Mesenteric fat pad (tissue), 1 donor: ENCODE data around the gene ASGR2. TPM values are rescaled to one million over a fixed set of nuclear protein-coding genes. Genes with fewer than 3 reads are reported as not detected.
"Not testable (repeated sequence)": the region's sequence is repeated elsewhere in the genome, so short reads cannot be mapped to it uniquely, and the experiment has no call there.

Experiments used
- DNase-seq: peaks from one replicate; pipeline ENCODE4 v3.0.0-alpha.2; 2020; ENCODE audit warnings: low spot score
- total RNA-seq: library from RNA; stranded (reverse); fragmentation: NEBNext Ultra II Directional; extraction: Animal tissue kit (Norgen Biotek cat#: 25700); gene quantifications from one replicate; pipeline ENCODE4 v1.2.1, GENCODE V29; 2021
- donor health status: DM: yes; HTN: yes; CAD: no.

ASGR2 gene
- total RNA-seq, 1 donor from 2014 or later, result 3.3 TPM

GRCh38 chr17:7126386-7126785 lies 11.8 kb upstream of the ASGR2 start:
- not testable (repeated sequence) for DNase-seq

DNA sequence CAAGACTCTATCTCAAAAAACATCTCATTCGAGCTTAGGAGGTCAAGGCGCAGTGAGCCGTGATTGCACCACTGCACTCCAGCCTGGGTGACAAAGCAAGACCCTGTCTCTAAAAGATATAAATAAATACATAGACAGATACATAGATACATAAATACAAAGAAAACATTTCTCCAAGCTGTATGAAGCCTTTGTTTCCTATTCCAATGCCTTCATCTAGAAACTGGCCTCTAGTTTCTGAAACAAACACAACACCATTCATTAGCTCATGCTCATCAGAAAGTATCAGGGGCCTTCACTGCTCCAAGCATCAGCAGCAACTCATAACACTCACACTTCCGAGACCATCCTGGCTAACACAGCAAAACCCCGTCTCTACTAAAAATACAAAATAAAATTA lies 10.3 kb upstream of the ASGR2 start:
- DNase-seq, result no peak

GRCh38 chr17:7123844-7124243 lies 9.2 kb upstream of the ASGR2 start:
- no peak for DNase-seq

DNA sequence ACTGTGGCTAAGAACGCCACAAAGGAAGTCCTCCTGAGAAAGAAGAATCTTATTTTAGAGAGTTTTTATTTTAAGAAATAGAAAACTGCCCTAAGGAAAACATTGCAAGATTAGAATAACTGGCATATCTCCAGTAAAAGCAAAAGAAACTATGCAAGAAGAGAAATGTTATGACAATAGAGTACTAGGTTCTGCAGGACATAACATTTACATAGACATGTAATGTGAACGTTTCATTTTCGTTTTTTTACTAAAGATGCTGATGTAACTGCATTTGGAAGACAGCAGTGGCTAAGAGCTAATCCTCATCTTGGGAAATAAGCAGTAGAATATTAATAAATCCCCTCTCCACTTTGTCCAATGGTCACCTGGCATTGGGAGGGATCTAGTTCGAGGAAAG lies 7.8 kb upstream of the ASGR2 start:
- DNase-seq, result no peak

DNA sequence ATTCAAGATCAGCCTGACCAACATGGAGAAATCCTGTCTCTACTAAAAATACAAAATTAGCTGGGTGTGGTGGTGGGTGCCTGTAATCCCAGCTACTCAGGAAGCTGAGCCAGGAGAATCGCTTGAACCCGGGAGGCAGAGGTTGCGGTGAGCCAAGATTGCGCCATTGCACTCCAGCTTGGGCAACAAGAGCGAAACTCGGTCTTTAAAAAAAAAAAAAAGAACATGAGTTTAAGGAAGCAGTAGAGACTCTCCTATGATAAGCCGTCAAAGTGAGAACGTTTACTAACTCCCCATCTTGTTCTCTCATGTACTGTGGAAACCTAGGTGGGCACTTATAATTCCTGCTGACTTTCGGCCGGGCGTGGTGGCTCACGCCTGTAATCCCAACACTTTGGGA lies 6.0 kb upstream of the ASGR2 start:
- DNase-seq, result peak; percentile 18

GRCh38 chr17:7120123-7120522 lies 5.5 kb upstream of the ASGR2 start:
- DNase-seq, result no peak

DNA sequence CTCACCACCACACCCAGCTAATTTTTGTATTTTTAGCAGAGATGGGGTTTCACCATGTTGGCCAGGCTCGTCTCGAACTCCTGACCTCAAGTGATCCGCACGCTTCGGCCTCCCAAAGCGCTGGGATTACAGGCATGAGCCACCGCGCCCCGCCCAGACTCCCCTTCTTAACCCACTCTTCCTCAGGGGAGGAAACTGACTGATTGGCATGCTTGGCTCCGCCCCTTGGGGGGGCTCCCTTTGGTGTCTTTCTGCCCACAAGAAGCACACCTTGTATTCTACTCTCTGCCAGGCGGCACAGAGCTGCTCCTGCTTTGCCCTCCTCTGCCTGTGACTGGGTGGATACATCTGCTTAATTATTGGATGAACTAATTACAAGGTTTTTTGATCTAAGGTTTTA lies 4.7 kb upstream of the ASGR2 start:
- peak; percentile 77 for DNase-seq

GRCh38 chr17:7114875-7115614 lies 423 bp upstream of the ASGR2 start:
- DNase-seq, result peak; percentile 79

GRCh38 chr17:7113273-7114071 lies 1.1 kb downstream of the ASGR2 start:
- peak; percentile 64 for DNase-seq

DNA sequence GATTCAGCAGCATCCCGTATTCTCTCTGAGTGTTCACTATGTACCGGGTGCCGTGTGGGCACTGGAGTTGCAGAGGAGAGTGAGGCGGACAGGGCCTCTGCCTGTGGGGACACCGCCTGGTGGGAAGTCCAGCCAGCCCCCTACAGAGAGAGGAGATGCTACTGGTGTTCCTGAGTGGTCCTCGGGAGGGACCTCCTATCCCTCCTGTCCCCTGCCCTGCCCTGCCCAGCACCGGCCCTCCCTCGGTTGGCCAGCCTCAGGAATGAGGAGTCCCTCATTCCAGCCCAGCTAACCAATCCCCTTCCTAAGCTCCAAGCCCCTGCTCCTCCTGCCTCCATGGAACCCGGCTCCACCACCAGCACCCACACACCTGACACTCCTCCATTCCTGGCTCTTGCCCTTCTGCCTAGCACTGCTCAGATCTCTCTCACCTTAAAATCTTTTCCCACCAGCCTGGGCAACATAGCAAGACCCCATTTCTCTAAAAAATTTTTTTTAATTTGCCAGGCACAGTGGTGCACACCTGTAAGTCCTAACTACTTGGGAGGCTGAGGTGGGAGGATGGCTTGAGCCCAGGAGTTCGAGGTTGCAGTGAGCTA lies 2.0 kb downstream of the ASGR2 start:
- peak; percentile 30 for DNase-seq

GRCh38 chr17:7111784-7112509 lies 2.7 kb downstream of the ASGR2 start:
- DNase-seq, result peak; percentile 81

GRCh38 chr17:7110617-7111306 lies 3.9 kb downstream of the ASGR2 start:
- no peak for DNase-seq

DNA sequence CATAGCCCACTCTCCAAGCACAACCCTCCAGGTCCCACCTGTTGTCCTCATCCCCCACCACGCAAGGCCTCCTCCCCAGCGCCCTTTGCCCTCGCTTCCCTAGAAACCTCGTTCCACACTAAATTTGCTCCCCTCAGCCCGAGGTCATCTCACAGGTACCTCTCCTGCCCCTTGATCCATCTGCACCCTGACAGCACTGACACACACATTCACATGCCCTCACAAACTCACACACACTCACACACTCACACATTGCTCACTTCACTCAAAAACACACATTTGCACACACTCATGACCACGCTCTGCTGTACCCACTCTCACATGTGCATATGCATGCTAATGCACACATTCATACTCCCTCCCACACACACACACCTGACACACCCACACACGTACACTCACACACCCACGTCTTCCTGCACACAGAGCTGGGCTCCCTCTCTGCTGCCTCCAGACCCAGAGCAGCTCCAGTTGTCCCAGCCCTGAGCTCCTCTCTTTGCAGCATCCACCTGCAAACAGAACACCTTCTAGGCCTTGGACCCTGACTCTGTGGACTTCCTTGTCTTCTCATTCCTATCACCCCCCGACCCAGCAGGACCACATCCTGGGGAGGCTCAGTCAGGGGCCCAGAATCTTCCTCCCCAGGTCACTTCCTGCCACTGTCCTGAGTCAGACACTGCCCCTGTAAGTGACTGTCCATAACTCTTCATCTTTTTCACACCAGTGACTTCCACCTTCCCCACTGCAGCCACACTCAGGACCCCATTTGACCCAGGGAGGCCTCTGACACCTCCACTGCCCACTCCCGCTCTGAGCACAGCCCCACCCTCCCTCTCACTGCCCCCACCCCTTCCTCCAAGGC lies 4.9 kb downstream of the ASGR2 start:
- DNase-seq, result peak; percentile 83

DNA sequence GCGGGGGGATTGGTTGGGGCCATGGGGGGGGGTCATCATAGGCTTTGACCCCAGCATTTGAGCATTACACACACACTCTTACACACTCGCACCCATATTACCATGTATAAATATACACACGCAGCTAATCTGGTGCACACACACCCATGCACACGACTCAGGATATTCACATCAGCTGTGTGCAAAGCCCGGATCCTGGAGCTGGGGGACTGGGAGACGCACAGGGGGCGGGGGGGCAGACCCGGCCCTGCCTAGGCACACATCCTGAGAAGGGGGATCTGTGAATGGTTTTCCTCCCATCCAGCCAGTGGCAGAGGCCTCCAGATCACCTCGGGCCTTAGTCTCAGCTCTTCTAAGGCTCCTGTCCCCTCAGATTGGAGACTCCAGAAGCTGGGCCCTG lies 5.6 kb downstream of the ASGR2 start:
- no peak for DNase-seq

- DNase-seq, result no peak
Measured at GRCh38 chr17:7108560-7108925, 6.1 kb downstream of the ASGR2 start.

GRCh38 chr17:7107795-7108559 lies 6.6 kb downstream of the ASGR2 start:
- peak; percentile 88 for DNase-seq

DNA sequence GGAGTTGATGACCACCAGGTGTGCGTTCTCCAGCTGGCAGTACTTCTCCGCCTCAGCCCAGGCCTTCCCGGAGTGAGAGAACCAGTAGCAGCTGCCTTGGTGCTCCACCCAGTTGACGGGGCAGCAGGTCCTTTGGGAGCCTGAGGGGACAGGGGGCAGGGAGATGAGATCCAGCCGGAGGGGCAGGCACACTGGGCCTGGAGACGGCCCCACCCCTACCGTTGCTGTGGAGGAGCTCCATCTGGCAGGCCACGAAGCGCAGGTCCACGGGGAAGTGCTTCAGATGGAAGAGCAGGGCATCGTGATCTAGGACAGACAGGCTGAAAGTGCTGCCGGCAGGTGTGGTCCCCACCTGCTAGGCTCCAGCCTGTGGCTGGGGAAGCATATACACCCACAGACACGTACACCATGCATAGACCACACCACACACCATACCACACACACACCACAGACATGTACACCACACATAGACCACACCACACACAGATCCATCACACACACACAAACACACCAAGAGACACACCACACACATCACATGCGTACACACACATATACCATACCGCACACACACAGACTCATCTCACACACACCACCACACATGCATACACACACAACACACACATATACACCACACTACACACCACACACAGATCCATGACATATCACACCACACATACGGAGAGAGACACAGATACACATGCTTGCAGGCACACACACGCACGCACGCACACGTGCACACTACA lies 7.4 kb downstream of the ASGR2 start:
- no peak for DNase-seq

DNA sequence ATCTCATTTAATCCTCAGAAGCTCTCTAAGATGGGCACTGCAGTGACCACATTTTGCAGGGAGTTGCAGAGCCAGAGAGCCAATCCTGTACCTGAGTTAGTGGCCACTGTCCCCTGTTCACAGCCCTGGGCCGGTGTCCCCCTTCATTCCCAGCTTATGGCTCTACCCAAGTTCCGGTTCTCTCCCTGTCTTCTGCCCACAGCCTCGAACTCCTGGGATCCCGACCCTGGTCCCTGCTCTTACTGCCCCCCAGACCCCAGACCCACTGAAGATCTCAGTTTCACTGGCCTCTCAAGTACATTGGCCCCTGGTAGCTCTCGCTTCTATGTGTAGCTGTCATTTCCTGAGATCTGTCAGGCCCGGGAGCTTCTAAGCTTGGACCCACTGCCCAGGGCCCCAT lies 12.2 kb downstream of the ASGR2 start:
- DNase-seq, result no peak

DNA sequence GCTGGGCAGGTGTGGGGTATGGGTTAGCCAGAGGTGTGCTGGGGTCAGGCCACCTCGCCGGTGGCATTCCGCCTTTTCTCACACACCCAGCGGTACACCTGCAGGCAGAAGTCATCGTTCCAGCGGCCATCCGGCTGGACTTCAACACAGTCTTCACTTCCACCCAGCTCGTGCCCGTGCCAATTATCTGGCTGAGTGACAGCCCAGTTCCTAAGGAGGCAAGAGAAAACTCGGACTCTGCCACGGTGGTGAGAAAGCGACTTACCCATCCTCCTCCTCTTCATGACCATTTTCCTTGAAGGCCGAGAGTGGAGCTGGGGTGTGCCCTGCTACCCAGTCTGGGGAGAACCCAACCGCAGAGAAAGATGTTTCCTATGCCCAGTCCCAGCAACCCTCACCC lies 13.1 kb downstream of the ASGR2 start:
- no peak for DNase-seq
